Measurements from ENCODE around the gene ANKRD33B.

- no peak for TF ChIP-seq POLR2A (IDR thresholded peaks at IDR 0.05)
- TF ChIP-seq CTCF (IDR thresholded peaks at IDR 0.05): no peak
These were observed 69.6 kb downstream of the ANKRD33B start for GRCh38 chr5:10633271-10634049.

Measured in esophagus squamous epithelium (tissue), 4 donors.